Osteoblast (primary cell): ENCODE results near the gene PSAPL1. TPM values are rescaled to one million over a fixed set of nuclear protein-coding genes. Genes with fewer than 3 reads are reported as not detected.

Experiments
- DNase-seq: peaks from one replicate; pipeline ENCODE4 v3.0.0; 2011; ENCODE audit warnings: low spot score, mixed read lengths; ENCODE audit not compliant: insufficient read length; ENCODE audit errors: missing footprints
- H2AFZ ChIP-seq: 2 replicates; pipeline ENCODE4 v1.6.0; 2011; ENCODE audit warnings: mild to moderate bottlenecking, low read length
- H3K27ac ChIP-seq: 2 replicates; pipeline ENCODE4 v1.5.1; 2011; ENCODE audit warnings: mild to moderate bottlenecking, low read depth, low read length, moderate library complexity
- H3K27me3 ChIP-seq: 2 replicates; pipeline ENCODE4 v1.6.0; 2012; ENCODE audit warnings: mild to moderate bottlenecking, control low read depth, inconsistent platforms, low read length, moderate library complexity; ENCODE audit not compliant: insufficient read depth
- H3K36me3 ChIP-seq: 2 replicates; pipeline ENCODE4 v1.5.1; 2011; ENCODE audit warnings: mild to moderate bottlenecking, low read length, control low read depth, moderate library complexity; ENCODE audit not compliant: insufficient read depth
- H3K4me1 ChIP-seq: 2 replicates; pipeline ENCODE4 v1.5.1; 2011; ENCODE audit warnings: mild to moderate bottlenecking, low read length, control low read depth, moderate library complexity; ENCODE audit not compliant: insufficient read depth
- H3K4me2 ChIP-seq: 2 replicates; pipeline ENCODE4 v1.6.0; 2011; ENCODE audit warnings: mild to moderate bottlenecking, low read length; ENCODE audit not compliant: insufficient read depth
- H3K4me3 ChIP-seq: fragments of 200-600 bp; sonication (generic); 3 replicates; pipeline ENCODE4 v1.5.1; 2012; ENCODE audit warnings: mild to moderate bottlenecking, low read length, inconsistent platforms; ENCODE audit not compliant: insufficient read depth
- H3K79me2 ChIP-seq: 2 replicates; pipeline ENCODE4 v1.6.0; 2012; ENCODE audit warnings: mild to moderate bottlenecking, low read length, control low read depth, inconsistent platforms; ENCODE audit not compliant: insufficient read depth
- H3K9me3 ChIP-seq: 2 replicates; pipeline ENCODE4 v1.5.1; 2011; ENCODE audit warnings: low read depth, low read length, control low read depth
- H4K20me1 ChIP-seq: 2 replicates; pipeline ENCODE4 v1.6.0; 2012; ENCODE audit warnings: mild to moderate bottlenecking, low read length, control low read depth; ENCODE audit not compliant: insufficient read depth
- CTCF ChIP-seq: IDR thresholded peaks from 2 replicates; pipeline ENCODE4 v1.5.1; 2011; ENCODE audit warnings: mild to moderate bottlenecking, low read depth, low read length, moderate library complexity; ENCODE audit errors: extremely low read depth
- total RNA-seq: library from RNA; depleted of rRNA; stranded (reverse); fragments of >200 nt; gene quantifications from 2 replicates; pipeline ENCODE4 v1.2.3, GENCODE V29; 2012

Gene PSAPL1
- total RNA-seq = not detected in 2 replicates

GRCh38 chr4:7434766-7435150 lies at the start of gene PSAPL1:
Gene PSAPL1, minus strand, starts transcription at chr4:7434930. Its CDS starts 51 bp downstream, at chr4:7434879.
- Histone ChIP-seq H3K4me1 (no peaks in the 10 kb centered on the region), H3K9me3 (peaks cover 5% of the 10 kb centered on the region), H3K27me3 (peaks cover 2% of the 10 kb centered on the region), H3K36me3 (no peaks in the 10 kb centered on the region), H3K4me3 (no peak within 1 kb of the TSS), H4K20me1 (no peaks in the 10 kb centered on the region), H2AFZ (no peak within 1 kb of the TSS), H3K27ac (no peak within 1 kb of the TSS), H3K79me2 (no peaks in the 10 kb centered on the region), H3K4me2 (no peak within 1 kb of the TSS)
- DNase-seq = peak; percentile 99
- TF ChIP-seq CTCF = no peak

- DNase-seq = no peak
- Histone ChIP-seq H3K27me3 (peaks cover 6% of the 10 kb centered on the region), H3K9me3 (no peaks in the 10 kb centered on the region), H3K4me1 (no peaks in the 10 kb centered on the region), H2AFZ (no peak overlapping the region), H3K4me2 (no peak overlapping the region), H3K79me2 (no peaks in the 10 kb centered on the region), H3K27ac (no peak overlapping the region), H3K4me3 (no peak overlapping the region), H3K36me3 (no peaks in the 10 kb centered on the region), H4K20me1 (no peaks in the 10 kb centered on the region)
- no peak for TF ChIP-seq CTCF
Observed at GRCh38 chr4:7481227-7481626, 46.5 kb upstream of the PSAPL1 start.

GRCh38 chr4:7480423-7480822 lies 45.7 kb upstream of the PSAPL1 start:
- Histone ChIP-seq H2AFZ (no peak overlapping the region), H3K9me3 (no peaks in the 10 kb centered on the region), H3K27ac (no peak overlapping the region), H3K4me2 (no peak overlapping the region), H3K36me3 (no peaks in the 10 kb centered on the region), H3K27me3 (peaks cover 6% of the 10 kb centered on the region), H3K4me3 (no peak overlapping the region), H3K4me1 (no peaks in the 10 kb centered on the region), H4K20me1 (no peaks in the 10 kb centered on the region), H3K79me2 (no peaks in the 10 kb centered on the region)
- no peak for TF ChIP-seq CTCF
- DNase-seq = no peak

- no peaks in the 10 kb centered on the region for H3K4me1 ChIP-seq
- no peak overlapping the region for H3K4me2 ChIP-seq
- no peak for TF ChIP-seq CTCF
- H3K27ac ChIP-seq = no peak overlapping the region
- no peaks in the 10 kb centered on the region for H3K79me2 ChIP-seq
- no peak overlapping the region for H3K4me3 ChIP-seq
- peaks cover 3% of the 10 kb centered on the region for H3K27me3 ChIP-seq
- no peak for DNase-seq
- no peak overlapping the region for H2AFZ ChIP-seq
- H4K20me1 ChIP-seq = no peaks in the 10 kb centered on the region
- H3K36me3 ChIP-seq = no peaks in the 10 kb centered on the region
- no peaks in the 10 kb centered on the region for H3K9me3 ChIP-seq
Observed at GRCh38 chr4:7478665-7479064, 43.9 kb upstream of the PSAPL1 start.
